GM19397 (cell line): ENCODE results near the gene ITGA2.

Experiments
- ATAC-seq: cut with Tn5 transposase; IDR thresholded peaks from one replicate; pipeline ENCODE4 v1.9.1; 2021; ENCODE audit warnings: mild to moderate bottlenecking, moderate library complexity; ENCODE audit not compliant: unreplicated experiment

ITGA2 gene

GRCh38 chr5:53017383-53017782 lies 28.2 kb downstream of the ITGA2 start:
- ATAC-seq, result no peak

- ATAC-seq, result no peak
These were observed 28.7 kb downstream of the ITGA2 start for GRCh38 chr5:53017794-53018391.

GRCh38 chr5:53019320-53019719 lies 30.2 kb downstream of the ITGA2 start:
- ATAC-seq, result no peak

- no peak for ATAC-seq
These were observed 33.9 kb downstream of the ITGA2 start for GRCh38 chr5:53022930-53023511.

GRCh38 chr5:53023969-53024368 lies 34.8 kb downstream of the ITGA2 start:
- peak; percentile 75 for ATAC-seq

GRCh38 chr5:53024535-53024934 lies 35.4 kb downstream of the ITGA2 start:
- ATAC-seq, result no peak

GRCh38 chr5:53025487-53025886 lies 36.3 kb downstream of the ITGA2 start:
- no peak for ATAC-seq

- no peak for ATAC-seq
These were observed 38.8 kb downstream of the ITGA2 start for GRCh38 chr5:53027913-53028312.

GRCh38 chr5:53029608-53030007 lies 40.5 kb downstream of the ITGA2 start:
- ATAC-seq, result no peak

- ATAC-seq, result no peak
These were observed 41.7 kb downstream of the ITGA2 start for GRCh38 chr5:53030893-53031292.

- no peak for ATAC-seq
These were observed 42.5 kb downstream of the ITGA2 start for GRCh38 chr5:53031695-53032096.

- ATAC-seq, result no peak
These were observed 43.0 kb downstream of the ITGA2 start for GRCh38 chr5:53032188-53032587.

- no peak for ATAC-seq
These were observed 45.7 kb downstream of the ITGA2 start for GRCh38 chr5:53034832-53035231.

GRCh38 chr5:53035868-53036381 lies 46.8 kb downstream of the ITGA2 start:
- ATAC-seq, result no peak

- no peak for ATAC-seq
These were observed 48.1 kb downstream of the ITGA2 start for GRCh38 chr5:53037141-53037859.

- ATAC-seq, result no peak
These were observed 49.2 kb downstream of the ITGA2 start for GRCh38 chr5:53038196-53038847.

GRCh38 chr5:53039855-53040254 lies 50.7 kb downstream of the ITGA2 start:
- ATAC-seq, result no peak

GRCh38 chr5:53041071-53041692 lies 52.0 kb downstream of the ITGA2 start:
- peak; percentile 91 for ATAC-seq

GRCh38 chr5:53041740-53042139 lies 52.6 kb downstream of the ITGA2 start:
- ATAC-seq, result no peak

GRCh38 chr5:53045263-53045662 lies 56.1 kb downstream of the ITGA2 start:
- ATAC-seq, result no peak

- ATAC-seq, result no peak
These were observed 59.1 kb downstream of the ITGA2 start for GRCh38 chr5:53048248-53048647.
